CD8-positive, alpha-beta memory T cell (primary cell): Measurements from ENCODE around the gene SLC25A21. TPM values are rescaled to one million over a fixed set of nuclear protein-coding genes. Genes with fewer than 3 reads are reported as not detected.

Experiments used
- CTCF ChIA-PET: fragments of 350-600 bp; sonication (Branson Sonifier 250); formaldehyde crosslinking; loops from one replicate; lab custom pipeline; 2021; ENCODE audit warnings: antibody characterized with exemption; lab: Charles Lee
- POLR2A ChIA-PET: fragments of 350-600 bp; sonication (Branson Sonifier 250); formaldehyde crosslinking; loops from one replicate; lab custom pipeline; 2021; ENCODE audit warnings: antibody characterized with exemption; lab: Charles Lee
- DNase-seq, 5 donors: peaks; one replicate each; pipeline versions ENCODE4 v3.0.0 to v3.0.0-alpha.2; 2020 to 2022; ENCODE audit warnings: mixed read lengths in 1 of 5
- H3K27ac ChIP-seq: one replicate; pipeline ENCODE4 v1.7.0; 2013; ENCODE audit warnings: low read depth, mild to moderate bottlenecking, low read length, moderate library complexity
- H3K27me3 ChIP-seq: 2 replicates; pipeline ENCODE4 v1.7.0; 2013; ENCODE audit warnings: low read length, mild to moderate bottlenecking; ENCODE audit not compliant: insufficient read depth, poor library complexity, severe bottlenecking
- H3K36me3 ChIP-seq: 2 replicates; pipeline ENCODE4 v1.7.0; 2013; ENCODE audit warnings: mild to moderate bottlenecking, low read length, moderate library complexity; ENCODE audit not compliant: insufficient read depth
- H3K4me1 ChIP-seq: 2 replicates; pipeline ENCODE4 v1.7.0; 2013; ENCODE audit warnings: mild to moderate bottlenecking, low read length, moderate library complexity; ENCODE audit not compliant: insufficient read depth
- H3K4me3 ChIP-seq: 2 replicates; pipeline ENCODE4 v1.7.0; 2013; ENCODE audit warnings: mild to moderate bottlenecking, low read length
- H3K9me3 ChIP-seq: 2 replicates; pipeline ENCODE4 v1.7.0; 2013; ENCODE audit warnings: mild to moderate bottlenecking, low read length
- H3K27ac Mint-ChIP-seq, 8 donors: one replicate each; pipeline ENCODE4 v1.8.0; 2020 to 2021; ENCODE audit warnings: mixed read lengths in 8 of 8, mild to moderate bottlenecking in 6 of 8, inconsistent platforms in 3 of 8, moderate library complexity in 3 of 8
- H3K27me3 Mint-ChIP-seq, 2 donors: one replicate each; pipeline ENCODE4 v1.8.0; 2020 to 2021; ENCODE audit warnings: mixed read lengths in 2 of 2, mild to moderate bottlenecking in 1 of 2, moderate library complexity in 1 of 2
- H3K36me3 Mint-ChIP-seq, 3 donors: one replicate each; pipeline ENCODE4 v1.8.0; 2020 to 2021; ENCODE audit warnings: mixed read lengths in 3 of 3, inconsistent platforms in 1 of 3, mild to moderate bottlenecking in 1 of 3
- H3K4me1 Mint-ChIP-seq, 3 donors: one replicate each; pipeline ENCODE4 v1.8.0; 2020 to 2021; ENCODE audit warnings: mixed read lengths in 3 of 3, inconsistent platforms in 1 of 3, mild to moderate bottlenecking in 1 of 3
- H3K4me3 Mint-ChIP-seq, 7 donors: one replicate each; pipeline ENCODE4 v1.8.0; 2020 to 2021; ENCODE audit warnings: mixed read lengths in 7 of 7, mild to moderate bottlenecking in 6 of 7, moderate library complexity in 4 of 7, inconsistent platforms in 2 of 7
- H3K9me3 Mint-ChIP-seq, 5 donors: one replicate each; pipeline ENCODE4 v1.8.0; 2020 to 2022; ENCODE audit warnings: mixed read lengths in 5 of 5, mild to moderate bottlenecking in 3 of 5, moderate library complexity in 2 of 5, inconsistent platforms in 1 of 5
- polyA plus RNA-seq: library from polyadenylated mRNA; unstranded; fragments of 300-500 nt; fragmentation: Illumina TruSeq; gene quantifications from one replicate; pipeline ENCODE4 v1.2.3, GENCODE V29; 2021
- total RNA-seq, 2 experiments: library from RNA; stranded (reverse); gene quantifications; one replicate each; pipeline ENCODE4 v1.2.3, GENCODE V29; 2021

Gene SLC25A21
- total and polyA plus RNA-seq, 3 experiments from 2014 or later: not detected

GRCh38 chr14:37114559-37114958 is 57.8 kb downstream of the SLC25A21 start:
- POLR2A ChIA-PET: no interaction called here
- no peak overlapping the region for H3K27ac ChIP-seq
- H3K36me3 ChIP-seq: no peaks in the 10 kb centered on the region
- CTCF ChIA-PET: no interaction called here
- H3K9me3 Mint-ChIP-seq: peaks cover 0 to 25% (median 7%) of the 10 kb centered on the region in 5 donors
- no peak for DNase-seq
- no peaks in the 10 kb centered on the region for H3K9me3 ChIP-seq
- no peak overlapping the region for H3K4me3 ChIP-seq
- no peak overlapping the region for H3K4me3 Mint-ChIP-seq
- no peaks in the 10 kb centered on the region for H3K36me3 Mint-ChIP-seq
- H3K4me1 ChIP-seq: no peaks in the 10 kb centered on the region
- no peak overlapping the region for H3K27ac Mint-ChIP-seq
- no peaks in the 10 kb centered on the region for H3K4me1 Mint-ChIP-seq
- no peaks in the 10 kb centered on the region for H3K27me3 Mint-ChIP-seq
- H3K27me3 ChIP-seq: no peaks in the 10 kb centered on the region

DNA sequence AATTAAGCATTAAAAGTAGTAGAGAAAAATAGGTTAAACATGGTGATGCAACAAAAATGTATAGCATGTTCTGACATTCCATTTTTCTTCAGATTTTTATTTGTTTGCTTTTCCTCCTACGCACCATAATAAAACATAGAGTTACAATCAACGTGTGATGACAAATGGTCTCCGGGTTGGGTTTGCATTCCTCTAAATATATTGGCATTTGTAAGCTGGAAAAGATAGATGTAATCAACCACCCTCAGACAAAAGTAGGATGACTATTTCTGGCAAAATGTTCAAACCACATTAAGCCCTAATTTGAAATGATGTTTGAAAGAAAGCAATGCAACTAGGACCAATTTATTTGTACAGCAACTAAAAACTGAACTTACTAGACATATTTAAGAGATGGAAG is 58.4 kb downstream of the SLC25A21 start:
- Histone ChIP-seq H3K36me3 (no peaks in the 10 kb centered on the region), H3K27me3 (no peaks in the 10 kb centered on the region), H3K27ac (no peak overlapping the region), H3K9me3 (no peaks in the 10 kb centered on the region), H3K4me1 (no peaks in the 10 kb centered on the region), H3K4me3 (no peak overlapping the region)
- no peaks in the 10 kb centered on the region for H3K36me3 Mint-ChIP-seq
- no peak overlapping the region for H3K4me3 Mint-ChIP-seq
- peaks cover 0 to 30% (median 7%) of the 10 kb centered on the region in 5 donors for H3K9me3 Mint-ChIP-seq
- ChIA-PET POLR2A (no interaction called here), CTCF (no interaction called here)
- H3K27ac Mint-ChIP-seq: no peak overlapping the region
- no peak for DNase-seq
- no peaks in the 10 kb centered on the region for H3K27me3 Mint-ChIP-seq
- no peaks in the 10 kb centered on the region for H3K4me1 Mint-ChIP-seq

GRCh38 chr14:37098132-37098531 is 74.3 kb downstream of the SLC25A21 start:
- CTCF ChIA-PET: no interaction called here
- Histone ChIP-seq H3K36me3 (no peaks in the 10 kb centered on the region), H3K27ac (no peak overlapping the region), H3K9me3 (no peaks in the 10 kb centered on the region), H3K4me3 (no peak overlapping the region), H3K4me1 (no peaks in the 10 kb centered on the region), H3K27me3 (no peaks in the 10 kb centered on the region)
- no peak overlapping the region for H3K4me3 Mint-ChIP-seq
- H3K36me3 Mint-ChIP-seq: no peaks in the 10 kb centered on the region
- no peak overlapping the region for H3K27ac Mint-ChIP-seq
- no peaks in the 10 kb centered on the region for H3K4me1 Mint-ChIP-seq
- no peak for DNase-seq
- H3K27me3 Mint-ChIP-seq: no peaks in the 10 kb centered on the region
- POLR2A ChIA-PET: no interaction called here
- H3K9me3 Mint-ChIP-seq: peaks cover 2 to 12% (median 4%) of the 10 kb centered on the region in 5 donors

GRCh38 chr14:37094502-37094901 is 77.9 kb downstream of the SLC25A21 start:
- no peaks in the 10 kb centered on the region for H3K4me1 ChIP-seq
- DNase-seq: no peak
- no peaks in the 10 kb centered on the region for H3K27me3 ChIP-seq
- H3K4me3 ChIP-seq: no peak overlapping the region
- POLR2A ChIA-PET: no interaction called here
- no peaks in the 10 kb centered on the region for H3K27me3 Mint-ChIP-seq
- H3K27ac Mint-ChIP-seq: no peak overlapping the region
- H3K4me3 Mint-ChIP-seq: no peak overlapping the region
- no peaks in the 10 kb centered on the region for H3K4me1 Mint-ChIP-seq
- CTCF ChIA-PET: no interaction called here
- no peak overlapping the region for H3K27ac ChIP-seq
- H3K36me3 ChIP-seq: no peaks in the 10 kb centered on the region
- no peaks in the 10 kb centered on the region for H3K36me3 Mint-ChIP-seq
- no peaks in the 10 kb centered on the region for H3K9me3 ChIP-seq
- H3K9me3 Mint-ChIP-seq: peaks cover 0 to 13% (median 4%) of the 10 kb centered on the region in 5 donors

- Histone ChIP-seq H3K27ac (no peak overlapping the region), H3K9me3 (no peaks in the 10 kb centered on the region), H3K36me3 (no peaks in the 10 kb centered on the region), H3K27me3 (no peaks in the 10 kb centered on the region), H3K4me1 (no peaks in the 10 kb centered on the region), H3K4me3 (no peak overlapping the region)
- no peak for DNase-seq
- Mint-ChIP-seq H3K4me1 (no peaks in the 10 kb centered on the region), H3K36me3 (no peaks in the 10 kb centered on the region), H3K9me3 (peaks cover 2 to 11% (median 3%) of the 10 kb centered on the region in 5 donors), H3K27me3 (no peaks in the 10 kb centered on the region), H3K4me3 (no peak overlapping the region), H3K27ac (no peak overlapping the region)
- POLR2A ChIA-PET: no interaction called here
- CTCF ChIA-PET: no interaction called here
Measured at GRCh38 chr14:37093364-37093763, 79.0 kb downstream of the SLC25A21 start.

DNA sequence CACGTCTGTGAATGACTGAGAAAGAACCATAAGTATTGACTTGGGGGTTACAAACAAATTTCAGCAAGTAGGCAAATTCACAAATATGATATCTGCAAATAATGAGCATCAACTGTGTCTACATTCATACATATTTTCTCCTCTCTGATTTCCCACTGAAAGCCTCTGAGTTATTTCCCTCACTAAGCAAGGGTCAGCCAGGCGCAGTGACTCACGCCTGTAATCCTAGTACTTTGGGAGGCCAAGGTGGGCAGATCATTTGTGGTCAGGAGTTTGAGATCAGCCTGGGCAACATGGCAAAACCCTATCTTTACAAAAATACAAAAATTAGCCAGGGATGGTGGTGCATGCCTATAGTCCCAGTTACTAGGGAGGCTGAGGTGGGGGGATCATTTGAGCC is 80.8 kb downstream of the SLC25A21 start:
- no peak overlapping the region for H3K4me3 ChIP-seq
- Mint-ChIP-seq H3K9me3 (peaks cover 2 to 11% (median 3%) of the 10 kb centered on the region in 5 donors), H3K27ac (no peak overlapping the region), H3K4me1 (no peaks in the 10 kb centered on the region), H3K27me3 (no peaks in the 10 kb centered on the region), H3K4me3 (no peak overlapping the region), H3K36me3 (no peaks in the 10 kb centered on the region)
- no peak for DNase-seq
- no peaks in the 10 kb centered on the region for H3K9me3 ChIP-seq
- CTCF ChIA-PET: no interaction called here
- POLR2A ChIA-PET: no interaction called here
- H3K27me3 ChIP-seq: no peaks in the 10 kb centered on the region
- H3K4me1 ChIP-seq: no peaks in the 10 kb centered on the region
- no peak overlapping the region for H3K27ac ChIP-seq
- no peaks in the 10 kb centered on the region for H3K36me3 ChIP-seq

DNA sequence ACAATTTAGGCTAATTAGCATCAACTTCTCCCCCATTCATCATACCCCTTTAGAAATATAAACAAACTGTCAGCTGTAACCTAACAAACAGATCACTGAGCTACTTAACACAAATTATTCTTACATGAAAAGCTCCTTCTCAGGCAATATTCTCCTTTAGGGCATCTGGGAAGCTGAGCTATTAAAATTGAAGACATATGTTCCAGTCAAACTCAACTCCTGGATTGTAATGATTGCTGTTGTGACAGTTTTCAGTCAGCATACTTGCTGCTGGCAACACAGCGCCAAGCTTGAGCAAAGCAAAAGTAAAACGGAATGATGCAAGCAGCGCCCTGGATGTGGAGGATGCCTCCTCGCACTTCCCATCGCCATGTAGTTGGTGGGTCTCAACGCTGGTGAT is 82.4 kb downstream of the SLC25A21 start:
- ChIA-PET POLR2A (no interaction called here), CTCF (no interaction called here)
- Histone ChIP-seq H3K27me3 (no peaks in the 10 kb centered on the region), H3K4me1 (no peaks in the 10 kb centered on the region), H3K27ac (no peak overlapping the region), H3K4me3 (no peak overlapping the region), H3K36me3 (no peaks in the 10 kb centered on the region), H3K9me3 (no peaks in the 10 kb centered on the region)
- no peak for DNase-seq
- Mint-ChIP-seq H3K4me1 (no peaks in the 10 kb centered on the region), H3K9me3 (peaks cover 0 to 11% (median 6%) of the 10 kb centered on the region in 5 donors), H3K27ac (no peak overlapping the region), H3K27me3 (no peaks in the 10 kb centered on the region), H3K4me3 (no peak overlapping the region), H3K36me3 (no peaks in the 10 kb centered on the region)

DNA sequence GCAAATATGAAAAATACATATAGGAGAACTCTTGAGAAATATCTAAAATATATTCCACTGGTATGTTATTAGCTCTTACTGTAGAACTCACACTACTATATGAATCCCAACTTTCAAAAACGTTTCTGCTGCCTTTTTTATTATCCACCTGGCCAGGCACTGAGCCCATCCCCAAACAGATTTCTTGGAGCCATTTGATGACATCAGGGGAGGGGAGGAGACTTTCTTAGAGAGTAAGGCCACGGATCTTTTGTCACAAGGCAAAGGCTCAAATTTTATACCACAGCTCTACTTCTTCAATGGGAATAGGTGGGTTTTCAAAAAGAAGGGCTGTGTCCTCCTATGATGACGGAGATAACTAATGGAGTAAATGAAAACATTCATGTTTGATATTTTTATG is 83.0 kb downstream of the SLC25A21 start:
- no peak overlapping the region for H3K27ac ChIP-seq
- H3K36me3 ChIP-seq: no peaks in the 10 kb centered on the region
- H3K9me3 Mint-ChIP-seq: peaks cover 0 to 13% (median 6%) of the 10 kb centered on the region in 5 donors
- ChIA-PET CTCF (no interaction called here), POLR2A (no interaction called here)
- H3K4me3 Mint-ChIP-seq: no peak overlapping the region
- H3K36me3 Mint-ChIP-seq: no peaks in the 10 kb centered on the region
- H3K27me3 ChIP-seq: no peaks in the 10 kb centered on the region
- H3K27me3 Mint-ChIP-seq: no peaks in the 10 kb centered on the region
- no peak overlapping the region for H3K4me3 ChIP-seq
- H3K27ac Mint-ChIP-seq: no peak overlapping the region
- H3K9me3 ChIP-seq: no peaks in the 10 kb centered on the region
- no peak for DNase-seq
- no peaks in the 10 kb centered on the region for H3K4me1 Mint-ChIP-seq
- no peaks in the 10 kb centered on the region for H3K4me1 ChIP-seq
